Activated B cell treated with CpG ODN at 0.5 μM for 24 hours (primary cell): Measurements from ENCODE around the gene ORMDL1. TPM values are rescaled to one million over a fixed set of nuclear protein-coding genes. Genes with fewer than 3 reads are reported as not detected.

ENCODE experiments used
- ATAC-seq: fragments of 200-7000 bp; cut with Tn5 transposase; one replicate; pipeline ENCODE4 v1.10.0; 2021; ENCODE audit warnings: low read depth, mild to moderate bottlenecking, moderate library complexity
- CTCF ChIA-PET: fragments of 350-600 bp; sonication (Branson Sonifier 250); formaldehyde crosslinking; loops from one replicate; lab custom pipeline; 2021; ENCODE audit warnings: antibody characterized with exemption; lab: Charles Lee
- POLR2A ChIA-PET: fragments of 350-600 bp; sonication (Branson Sonifier 250); formaldehyde crosslinking; loops from one replicate; lab custom pipeline; 2021; ENCODE audit warnings: antibody characterized with exemption; lab: Charles Lee
- DNase-seq: peaks from one replicate; pipeline ENCODE4 v3.0.0; 2022
- H3K27ac Mint-ChIP-seq: one replicate; pipeline ENCODE4 v1.8.0; 2020; ENCODE audit warnings: mixed read lengths
- H3K27me3 Mint-ChIP-seq: one replicate; pipeline ENCODE4 v1.8.0; 2021; ENCODE audit warnings: mixed read lengths
- H3K36me3 Mint-ChIP-seq: one replicate; pipeline ENCODE4 v1.8.0; 2021; ENCODE audit warnings: low read depth, mixed read lengths
- H3K4me1 Mint-ChIP-seq: one replicate; pipeline ENCODE4 v1.8.0; 2021; ENCODE audit warnings: mixed read lengths
- H3K4me3 Mint-ChIP-seq: one replicate; pipeline ENCODE4 v1.8.0; 2020; ENCODE audit warnings: mild to moderate bottlenecking, mixed read lengths
- H3K9me3 Mint-ChIP-seq: one replicate; pipeline ENCODE4 v1.8.0; 2020; ENCODE audit warnings: mixed read lengths
- intact Hi-C: fragments of 100-400 bp; cut with micrococcal nuclease; formaldehyde crosslinking; loops from one replicate; pipeline ENCODE4 v1.15.1; 2024
- total RNA-seq: library from RNA; stranded (reverse); gene quantifications from 2 replicates; pipeline ENCODE4 v1.2.3, GENCODE V29; 2022
- TF ChIP-seq, protein P1 (sequence below): fragments of 200-600 bp; IDR thresholded peaks from one replicate; pipeline ENCODE4 v1.8.0; 2022; ENCODE audit warnings: antibody characterized with exemption, mild to moderate bottlenecking

Gene ORMDL1
- total RNA-seq, 1 donor from 2014 or later, result 92.6 TPM

DNA sequence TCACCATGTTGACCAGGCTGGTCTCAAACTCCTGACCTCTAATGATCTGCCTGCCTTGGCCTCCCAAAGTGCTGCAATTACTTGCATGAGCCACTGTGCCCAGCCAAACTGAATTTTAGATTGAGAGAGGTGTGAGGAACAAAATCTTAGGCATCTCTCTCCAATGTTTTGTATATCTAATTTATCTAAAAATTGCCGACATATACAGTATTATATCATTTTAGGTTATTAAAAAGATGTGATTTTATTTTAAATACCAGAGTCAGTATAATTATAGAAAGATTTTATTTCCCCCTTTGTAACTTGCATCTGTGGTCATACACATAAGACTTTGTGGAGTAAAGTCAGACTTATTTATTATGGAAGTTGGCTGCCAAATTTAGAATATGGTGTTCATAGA is 10.2 kb upstream of the ORMDL1 start:
- ATAC-seq (no peak), DNase-seq (no peak)
- intact Hi-C loops, result no loop called here
- peaks cover 53% of the 10 kb centered on the region for H3K36me3 Mint-ChIP-seq
- no peak overlapping the region for H3K4me3 Mint-ChIP-seq
- H3K27me3 Mint-ChIP-seq, result no peaks in the 10 kb centered on the region
- TF ChIP-seq, protein P1, sequence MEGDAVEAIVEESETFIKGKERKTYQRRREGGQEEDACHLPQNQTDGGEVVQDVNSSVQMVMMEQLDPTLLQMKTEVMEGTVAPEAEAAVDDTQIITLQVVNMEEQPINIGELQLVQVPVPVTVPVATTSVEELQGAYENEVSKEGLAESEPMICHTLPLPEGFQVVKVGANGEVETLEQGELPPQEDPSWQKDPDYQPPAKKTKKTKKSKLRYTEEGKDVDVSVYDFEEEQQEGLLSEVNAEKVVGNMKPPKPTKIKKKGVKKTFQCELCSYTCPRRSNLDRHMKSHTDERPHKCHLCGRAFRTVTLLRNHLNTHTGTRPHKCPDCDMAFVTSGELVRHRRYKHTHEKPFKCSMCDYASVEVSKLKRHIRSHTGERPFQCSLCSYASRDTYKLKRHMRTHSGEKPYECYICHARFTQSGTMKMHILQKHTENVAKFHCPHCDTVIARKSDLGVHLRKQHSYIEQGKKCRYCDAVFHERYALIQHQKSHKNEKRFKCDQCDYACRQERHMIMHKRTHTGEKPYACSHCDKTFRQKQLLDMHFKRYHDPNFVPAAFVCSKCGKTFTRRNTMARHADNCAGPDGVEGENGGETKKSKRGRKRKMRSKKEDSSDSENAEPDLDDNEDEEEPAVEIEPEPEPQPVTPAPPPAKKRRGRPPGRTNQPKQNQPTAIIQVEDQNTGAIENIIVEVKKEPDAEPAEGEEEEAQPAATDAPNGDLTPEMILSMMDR, result no peak
- ChIA-PET POLR2A (no interaction called here), CTCF (no interaction called here)
- no peak overlapping the region for H3K27ac Mint-ChIP-seq
- no peaks in the 10 kb centered on the region for H3K4me1 Mint-ChIP-seq
- no peaks in the 10 kb centered on the region for H3K9me3 Mint-ChIP-seq

DNA sequence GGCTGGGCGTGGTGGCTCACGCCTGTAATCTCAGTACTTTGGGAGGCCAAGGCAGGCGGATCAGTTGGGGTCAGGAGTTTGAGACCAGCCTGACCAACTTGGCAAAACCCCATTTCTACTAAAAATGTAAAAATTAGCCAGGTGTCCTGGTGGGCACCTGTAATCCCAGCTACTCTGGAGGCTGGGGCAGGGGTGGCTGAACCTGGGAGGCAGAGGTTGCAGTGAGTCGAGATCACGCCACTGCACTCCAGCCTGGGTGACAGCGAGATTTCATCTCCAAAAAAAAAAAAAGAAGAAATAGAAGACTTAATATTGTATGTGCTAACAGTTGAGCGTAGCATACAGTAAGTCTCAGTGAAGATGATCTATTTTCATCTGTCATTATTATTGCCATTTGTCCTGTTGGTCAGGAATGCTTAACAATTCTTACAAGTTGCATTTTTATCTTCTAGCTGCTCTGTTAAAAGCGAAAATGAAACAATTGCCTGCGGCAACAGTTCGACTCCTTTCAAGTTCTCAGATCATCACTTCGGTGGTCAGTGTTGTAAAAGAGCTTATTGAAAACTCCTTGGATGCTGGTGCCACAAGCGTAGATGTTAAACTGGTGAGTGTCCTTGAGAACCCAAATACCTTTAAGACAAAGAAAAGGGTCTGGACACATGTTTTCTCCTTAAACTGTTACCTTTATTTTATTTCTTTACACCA is 7.4 kb upstream of the ORMDL1 start:
- H3K27me3 Mint-ChIP-seq, result no peaks in the 10 kb centered on the region
- DNase-seq, result no peak
- H3K36me3 Mint-ChIP-seq, result peaks cover 46% of the 10 kb centered on the region
- H3K4me3 Mint-ChIP-seq, result no peak overlapping the region
- no peak overlapping the region for H3K27ac Mint-ChIP-seq
- H3K9me3 Mint-ChIP-seq, result no peaks in the 10 kb centered on the region
- TF ChIP-seq, protein P1, result no peak
- ChIA-PET POLR2A (interaction anchor here (0.6 kb wide), 1 partner anchor 125 kb away, joined by 3 read pairs; no protein-coding TSS in a partner anchor), CTCF (no interaction called here)
- ATAC-seq, result no peak
- H3K4me1 Mint-ChIP-seq, result no peaks in the 10 kb centered on the region
- intact Hi-C loops, result no loop called here

DNA sequence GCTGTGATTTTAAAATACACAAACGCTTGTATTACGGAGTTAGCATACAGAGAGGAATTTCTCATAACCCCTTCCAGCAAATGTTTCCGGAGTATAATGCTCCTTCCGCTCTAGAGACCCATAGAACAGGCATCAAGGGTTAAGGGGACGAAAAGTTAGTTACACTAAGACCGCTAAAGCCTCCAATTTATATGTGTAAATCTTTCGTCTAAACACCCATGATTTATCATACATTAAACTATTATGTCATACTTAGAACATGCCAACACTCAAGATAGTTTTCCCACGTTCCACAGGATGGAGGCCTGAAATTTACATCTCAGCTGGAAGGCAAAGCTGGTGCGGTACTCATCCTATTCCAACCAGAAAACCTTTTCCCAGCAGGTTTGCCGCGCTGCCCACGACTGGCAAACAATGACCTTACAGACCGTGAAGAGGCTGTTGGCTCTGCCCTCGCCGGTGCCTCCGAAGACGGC is 650 bp downstream of the ORMDL1 start:
- ATAC-seq (no peak), DNase-seq (no peak)
- CTCF ChIA-PET, result interaction anchor here (1.6 to 2.4 kb wide), 2 partner anchors 20 to 110 kb away, joined by 4 to 18 read pairs; partner anchors contain the start of genes ANKAR and OSGEPL1
- Mint-ChIP-seq H3K4me1 (peaks cover 45% of the 10 kb centered on the region), H3K9me3 (no peaks in the 10 kb centered on the region), H3K36me3 (peaks cover 52% of the 10 kb centered on the region), H3K4me3 (peak overlapping the region; percentile 94), H3K27ac (peak overlapping the region; percentile 96), H3K27me3 (no peaks in the 10 kb centered on the region)
- TF ChIP-seq, protein P1, result no peak
- POLR2A ChIA-PET, result interaction anchor here (0.6 to 3.6 kb wide), 10 partner anchors 9 to 536 kb away, joined by 3 to 92 read pairs (median 4); partner anchors contain the start of genes ANKAR, ASNSD1, HIBCH and OSGEPL1
- intact Hi-C loops, result loop anchor here (5.0 to 10.0 kb wide), 2 partner anchors 561 to 1099 kb away; partner anchors contain the start of genes GLS and INPP1

DNA sequence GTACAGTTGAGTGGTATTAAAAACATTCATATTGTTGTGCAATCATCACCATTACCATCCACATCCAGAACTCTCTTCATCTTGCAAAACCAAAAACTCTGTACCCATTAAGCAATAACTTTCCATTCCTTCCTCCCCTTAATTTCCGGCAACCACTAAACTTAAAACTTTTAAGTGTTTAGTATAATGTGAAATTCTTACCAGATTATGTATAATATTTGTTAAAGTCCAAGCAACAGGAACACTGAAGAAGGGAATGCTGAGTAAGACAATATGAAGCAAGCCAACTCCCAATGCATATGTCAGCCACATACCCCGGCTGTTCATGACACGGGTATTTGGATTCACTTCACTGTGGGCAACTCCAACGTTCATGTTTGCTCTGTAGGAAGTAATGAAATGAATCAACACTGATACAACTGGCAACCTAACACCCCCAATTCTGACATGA is 1.9 kb downstream of the ORMDL1 start:
- CTCF ChIA-PET, result no interaction called here
- no peak for DNase-seq
- no peaks in the 10 kb centered on the region for H3K27me3 Mint-ChIP-seq
- TF ChIP-seq, protein P1, result no peak
- intact Hi-C loops, result loop anchor here (5.0 to 10.0 kb wide), 2 partner anchors 563 to 1100 kb away; partner anchors contain the start of genes GLS and INPP1
- H3K4me3 Mint-ChIP-seq, result peak overlapping the region; percentile 94
- no peak for ATAC-seq
- H3K4me1 Mint-ChIP-seq, result peaks cover 47% of the 10 kb centered on the region
- POLR2A ChIA-PET, result interaction anchor here (3.2 to 3.6 kb wide), 2 partner anchors 20 to 108 kb away, joined by 21 to 92 read pairs; partner anchors contain the start of genes ANKAR and OSGEPL1
- peaks cover 57% of the 10 kb centered on the region for H3K36me3 Mint-ChIP-seq
- H3K9me3 Mint-ChIP-seq, result no peaks in the 10 kb centered on the region
- peak overlapping the region; percentile 96 for H3K27ac Mint-ChIP-seq

DNA sequence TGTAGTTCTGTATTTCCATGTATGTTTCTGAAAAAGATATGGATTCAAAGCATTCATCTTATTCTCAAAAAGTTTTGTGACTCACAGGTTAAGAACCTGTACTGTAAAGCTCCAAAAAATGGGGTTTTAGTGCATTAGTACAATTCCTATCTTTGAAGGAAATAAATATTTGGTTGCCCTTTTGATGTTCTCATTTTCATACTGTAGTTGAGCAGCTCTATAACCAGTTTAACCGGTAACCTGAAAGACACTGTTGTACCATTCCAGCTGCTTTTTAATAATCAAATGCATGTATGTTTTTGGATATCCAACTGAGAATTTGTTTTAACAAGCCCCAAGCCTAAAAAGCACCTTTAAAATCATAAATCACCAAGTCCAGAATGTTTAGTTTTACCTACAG is 11.9 kb downstream of the ORMDL1 start:
- no peak overlapping the region for H3K4me3 Mint-ChIP-seq
- peaks cover 4% of the 10 kb centered on the region for H3K4me1 Mint-ChIP-seq
- ChIA-PET CTCF (no interaction called here), POLR2A (interaction anchor here (1.0 kb wide), 1 partner anchor 9 kb away, joined by 3 read pairs; no protein-coding TSS in a partner anchor)
- ATAC-seq (no peak), DNase-seq (no peak)
- TF ChIP-seq, protein P1, result no peak
- no peak overlapping the region for H3K27ac Mint-ChIP-seq
- peaks cover 76% of the 10 kb centered on the region for H3K36me3 Mint-ChIP-seq
- intact Hi-C loops, result no loop called here
- no peaks in the 10 kb centered on the region for H3K9me3 Mint-ChIP-seq
- H3K27me3 Mint-ChIP-seq, result no peaks in the 10 kb centered on the region
